A673 (cell line): ENCODE results near the gene AGMO. TPM values are rescaled to one million over a fixed set of nuclear protein-coding genes. Genes with fewer than 3 reads are reported as not detected.
A peak's percentile ranks its signal among the peaks of the same experiment; 100 is the strongest.

Experiments used
- BruUV-seq: library from RNA; stranded (reverse); fragments of 400-500 nt; replicated peaks from 2 replicates; lab custom pipeline; 2021; lab: Mats Ljungman, UMichigan
- CTCF ChIA-PET: fragments of 300-600 bp; sonication (Branson Sonifier 250); formaldehyde crosslinking; loops from one replicate; lab custom pipeline; 2022; ENCODE audit warnings: antibody characterized with exemption; lab: Charles Lee
- POLR2A ChIA-PET: fragments of 300-600 bp; sonication (Branson Sonifier 250); formaldehyde crosslinking; loops from one replicate; lab custom pipeline; 2022; ENCODE audit warnings: antibody characterized with exemption; ENCODE audit not compliant: low non-redundant PET; lab: Charles Lee
- DNase-seq: peaks from one replicate; pipeline ENCODE4 v3.0.0-alpha.2; 2015; ENCODE audit warnings: low spot score
- H3K27ac ChIP-seq: fragments of 200-600 bp; sonication (generic); 2 replicates; pipeline ENCODE4 v1.5.1; 2016; ENCODE audit warnings: mixed run types, low read depth, mild to moderate bottlenecking, mixed read lengths, antibody characterized with exemption, low read length; ENCODE audit not compliant: poor library complexity, severe bottlenecking
- H3K27me3 ChIP-seq: fragments of 200-600 bp; sonication (generic); replicated peaks from 2 replicates; pipeline ENCODE4 v1.6.1; 2017; ENCODE audit warnings: mixed run types, low read depth, mild to moderate bottlenecking, mixed read lengths, antibody characterized with exemption, low read length; ENCODE audit not compliant: insufficient read depth, poor library complexity
- H3K36me3 ChIP-seq: fragments of 200-600 bp; sonication (generic); 2 replicates; pipeline ENCODE4 v1.6.1; 2016; ENCODE audit warnings: mixed run types, mild to moderate bottlenecking, mixed read lengths, antibody characterized with exemption, low read length; ENCODE audit not compliant: insufficient read depth, poor library complexity, severe bottlenecking
- H3K4me1 ChIP-seq: fragments of 200-600 bp; sonication (generic); 2 replicates; pipeline ENCODE4 v1.6.1; 2017; ENCODE audit warnings: mixed run types, mild to moderate bottlenecking, mixed read lengths, antibody characterized with exemption, low read length; ENCODE audit not compliant: insufficient read depth, poor library complexity, severe bottlenecking
- H3K4me3 ChIP-seq: fragments of 200-600 bp; sonication (generic); 2 replicates; pipeline ENCODE4 v1.5.1; 2016; ENCODE audit warnings: low read depth, mixed run types, mild to moderate bottlenecking, mixed read lengths, low read length; ENCODE audit not compliant: poor library complexity, severe bottlenecking
- H3K9me3 ChIP-seq: fragments of 200-600 bp; sonication (generic); 2 replicates; pipeline ENCODE4 v1.6.1; 2016; ENCODE audit warnings: mixed run types, low read depth, mild to moderate bottlenecking, mixed read lengths, antibody characterized with exemption, low read length; ENCODE audit not compliant: poor library complexity, severe bottlenecking
- CTCF ChIP-seq: fragments of 300-800, 200-600 bp; sonication (generic); conservative IDR thresholded peaks from 2 replicates; pipeline ENCODE4 v1.5.1; 2017; ENCODE audit warnings: low read depth, mild to moderate bottlenecking, antibody characterized with exemption, low read length, moderate library complexity, mixed read lengths
- EZH2 ChIP-seq: fragments of 200-600 bp; sonication (generic); IDR thresholded peaks from 2 replicates; pipeline ENCODE4 v1.6.1; 2017; ENCODE audit warnings: borderline replicate concordance, low read depth, mild to moderate bottlenecking, mixed read lengths, antibody characterized with exemption, low read length; ENCODE audit not compliant: poor library complexity, severe bottlenecking
- intact Hi-C: fragments of 100-400 bp; cut with micrococcal nuclease; formaldehyde crosslinking; loops from one replicate; pipeline ENCODE4 v1.10.0; 2022; ENCODE audit not compliant: unreplicated experiment
- total RNA-seq: library from RNA; stranded (reverse); gene quantifications from 2 replicates; pipeline ENCODE4 v1.2.3, GENCODE V29; 2021

Gene AGMO
- total RNA-seq, 1 experiment from 2014 or later = not detected

GRCh38 chr7:15580604-15581351 is 19.0 kb upstream of the AGMO start:
- no peaks in the 10 kb centered on the region for H3K27me3 ChIP-seq
- H3K4me1 ChIP-seq = no peaks in the 10 kb centered on the region
- no peak for DNase-seq
- no peak for TF ChIP-seq CTCF
- no peak for TF ChIP-seq EZH2
- ChIA-PET POLR2A (no interaction called here), CTCF (interaction anchor here (0.6 kb wide), 1 partner anchor 510 kb away, joined by 4 read pairs; no protein-coding TSS in a partner anchor)
- H3K27ac ChIP-seq = no peak overlapping the region
- H3K9me3 ChIP-seq = peaks cover 11% of the 10 kb centered on the region
- no peak overlapping the region for H3K4me3 ChIP-seq
- H3K36me3 ChIP-seq = no peaks in the 10 kb centered on the region
- BruUV-seq = no TSS peak
- intact Hi-C loops = no loop called here

DNA sequence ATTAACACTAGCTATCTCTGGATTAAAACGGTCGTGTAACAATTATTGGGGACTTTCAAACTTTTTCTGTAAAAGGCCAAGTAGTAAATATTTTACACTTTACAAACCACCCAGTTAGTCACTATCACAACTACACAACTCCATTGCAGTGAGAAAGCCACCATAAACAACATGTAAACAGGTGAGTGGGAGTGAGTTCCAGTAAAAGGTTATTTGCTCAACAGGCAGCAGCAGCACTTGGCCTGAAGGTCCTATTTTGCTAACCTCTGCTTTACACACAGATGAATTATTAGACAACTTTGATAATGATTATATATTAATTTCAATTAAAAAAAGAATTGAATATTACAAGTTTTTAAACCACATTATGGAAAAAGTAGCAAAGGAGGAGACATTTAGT is 15.8 kb upstream of the AGMO start:
- DNase-seq = no peak
- Histone ChIP-seq H3K36me3 (no peaks in the 10 kb centered on the region), H3K9me3 (no peaks in the 10 kb centered on the region), H3K4me1 (no peaks in the 10 kb centered on the region), H3K27me3 (no peaks in the 10 kb centered on the region), H3K4me3 (no peak overlapping the region), H3K27ac (no peak overlapping the region)
- TF ChIP-seq CTCF = no peak
- no peak for TF ChIP-seq EZH2
- BruUV-seq = no TSS peak
- POLR2A ChIA-PET = no interaction called here
- intact Hi-C loops = no loop called here
- CTCF ChIA-PET = no interaction called here

- BruUV-seq = no TSS peak
- TF ChIP-seq EZH2 = no peak
- no peak for TF ChIP-seq CTCF
- no peaks in the 10 kb centered on the region for H3K9me3 ChIP-seq
- no peaks in the 10 kb centered on the region for H3K36me3 ChIP-seq
- POLR2A ChIA-PET = no interaction called here
- intact Hi-C loops = no loop called here
- peaks cover 6% of the 10 kb centered on the region for H3K4me1 ChIP-seq
- peak; percentile 58 for DNase-seq
- no peaks in the 10 kb centered on the region for H3K27me3 ChIP-seq
- no peak overlapping the region for H3K4me3 ChIP-seq
- no peak overlapping the region for H3K27ac ChIP-seq
- CTCF ChIA-PET = no interaction called here
These were observed 9.6 kb upstream of the AGMO start for GRCh38 chr7:15571301-15571878.
